Activated naive CD4-positive, alpha-beta T cell treated with anti-CD3 and anti-CD28 coated beads for 36 hours (primary cell): ENCODE results near the gene OTUD4. TPM values are rescaled to one million over a fixed set of nuclear protein-coding genes. Genes with fewer than 3 reads are reported as not detected.

Experiments used
- CTCF ChIA-PET: fragments of 350-600 bp; sonication (Branson Sonifier 250); formaldehyde crosslinking; loops from one replicate; lab custom pipeline; 2021; ENCODE audit warnings: antibody characterized with exemption; lab: Charles Lee
- DNase-seq: peaks from one replicate; pipeline ENCODE4 v3.0.0-alpha.2; 2020
- H3K27ac Mint-ChIP-seq: one replicate; pipeline ENCODE4 v1.8.0; 2021; ENCODE audit warnings: mild to moderate bottlenecking, mixed read lengths
- H3K27me3 Mint-ChIP-seq: one replicate; pipeline ENCODE4 v1.8.0; 2021; ENCODE audit warnings: low read depth, mixed read lengths
- H3K36me3 Mint-ChIP-seq: one replicate; pipeline ENCODE4 v1.8.0; 2021; ENCODE audit warnings: low read depth, mixed read lengths
- H3K4me1 Mint-ChIP-seq: one replicate; pipeline ENCODE4 v1.8.0; 2021; ENCODE audit warnings: low read depth, mixed read lengths
- H3K4me3 Mint-ChIP-seq: one replicate; pipeline ENCODE4 v1.8.0; 2021; ENCODE audit warnings: mild to moderate bottlenecking, moderate library complexity, mixed read lengths
- H3K9me3 Mint-ChIP-seq: one replicate; pipeline ENCODE4 v1.8.0; 2021; ENCODE audit warnings: mixed read lengths
- intact Hi-C: fragments of 100-400 bp; cut with micrococcal nuclease; formaldehyde crosslinking; loops from one replicate; pipeline ENCODE4 v1.15.1; 2023
- total RNA-seq, 2 experiments: library from RNA; stranded (reverse); gene quantifications; one replicate each; pipeline ENCODE4 v1.2.3, GENCODE V29; 2021

The OTUD4 gene
- total RNA-seq, 2 experiments from 2014 or later = 35.9 to 37.1 TPM

GRCh38 chr4:145102619-145103018 is 77.8 kb downstream of the OTUD4 start:
- Mint-ChIP-seq H3K36me3 (peaks cover 27% of the 10 kb centered on the region), H3K4me3 (no peak overlapping the region), H3K9me3 (no peaks in the 10 kb centered on the region), H3K27ac (no peak overlapping the region), H3K27me3 (no peaks in the 10 kb centered on the region), H3K4me1 (peaks cover 18% of the 10 kb centered on the region)
- CTCF ChIA-PET = no interaction called here
- intact Hi-C loops = no loop called here
- no peak for DNase-seq

- no peak overlapping the region for H3K27ac Mint-ChIP-seq
- no peak for DNase-seq
- H3K4me3 Mint-ChIP-seq = no peak overlapping the region
- CTCF ChIA-PET = interaction anchor here (0.9 kb wide), 1 partner anchor 40 kb away, joined by 3 read pairs; no protein-coding TSS in a partner anchor
- H3K36me3 Mint-ChIP-seq = peaks cover 19% of the 10 kb centered on the region
- H3K4me1 Mint-ChIP-seq = peaks cover 20% of the 10 kb centered on the region
- intact Hi-C loops = no loop called here
- H3K27me3 Mint-ChIP-seq = no peaks in the 10 kb centered on the region
- H3K9me3 Mint-ChIP-seq = no peaks in the 10 kb centered on the region
Measured at GRCh38 chr4:145101091-145101490, 79.3 kb downstream of the OTUD4 start.

GRCh38 chr4:145099653-145100052 is 80.7 kb downstream of the OTUD4 start:
- Mint-ChIP-seq H3K36me3 (peaks cover 25% of the 10 kb centered on the region), H3K27ac (peak overlapping the region; percentile 70), H3K4me3 (peak overlapping the region; percentile 92), H3K27me3 (no peaks in the 10 kb centered on the region), H3K9me3 (no peaks in the 10 kb centered on the region), H3K4me1 (peaks cover 24% of the 10 kb centered on the region)
- intact Hi-C loops = loop anchor here (2.0 to 5.0 kb wide), 4 partner anchors 209 to 1917 kb away; partner anchors contain the start of genes HHIP, SMAD1 and USP38
- DNase-seq = no peak
- CTCF ChIA-PET = interaction anchor here (1.6 to 2.2 kb wide), 2 partner anchors 45 to 518 kb away, joined by 6 read pairs; no protein-coding TSS in a partner anchor

GRCh38 chr4:145098675-145099037 is 81.7 kb downstream of the OTUD4 start:
- intact Hi-C loops = loop anchor here (1.0 to 5.0 kb wide), 12 partner anchors 28 to 1916 kb away; partner anchors contain the start of genes HHIP, MMAA, OTUD4 and SMAD1
- CTCF ChIA-PET = interaction anchor here (2.2 kb wide), 1 partner anchor 519 kb away, joined by 6 read pairs; no protein-coding TSS in a partner anchor
- peak; percentile 61 for DNase-seq
- peaks cover 31% of the 10 kb centered on the region for H3K36me3 Mint-ChIP-seq
- H3K4me1 Mint-ChIP-seq = peaks cover 20% of the 10 kb centered on the region
- H3K27me3 Mint-ChIP-seq = no peaks in the 10 kb centered on the region
- peak overlapping the region; percentile 97 for H3K27ac Mint-ChIP-seq
- peaks cover 3% of the 10 kb centered on the region for H3K9me3 Mint-ChIP-seq
- H3K4me3 Mint-ChIP-seq = peak overlapping the region; percentile 92

- no peaks in the 10 kb centered on the region for H3K27me3 Mint-ChIP-seq
- peaks cover 37% of the 10 kb centered on the region for H3K36me3 Mint-ChIP-seq
- H3K9me3 Mint-ChIP-seq = peaks cover 8% of the 10 kb centered on the region
- CTCF ChIA-PET = interaction anchor here (2.2 kb wide), 1 partner anchor 520 kb away, joined by 6 read pairs; no protein-coding TSS in a partner anchor
- H3K4me3 Mint-ChIP-seq = peak within 1 kb of the TSS; percentile 92
- H3K27ac Mint-ChIP-seq = peak within 1 kb of the TSS; percentile 97
- intact Hi-C loops = loop anchor here (1.0 to 5.0 kb wide), 13 partner anchors 28 to 1916 kb away; partner anchors contain the start of genes HHIP, MMAA, OTUD4 and SMAD1
- peak; percentile 97 for DNase-seq
- peaks cover 23% of the 10 kb centered on the region for H3K4me1 Mint-ChIP-seq
Measured at GRCh38 chr4:145097821-145098674, 82.3 kb downstream of the OTUD4 start, which contains the start of the genes ABCE1 and ANAPC10. TSS of gene ABCE1 (plus strand) at chr4:145098311. CDS start at chr4:145104413, 6,102 bp downstream. TSS of gene ANAPC10 (minus strand) at chr4:145098196. CDS start at chr4:145096099, 2,097 bp downstream.

GRCh38 chr4:145097331-145097820 is 83.0 kb downstream of the OTUD4 start:
- no peak for DNase-seq
- intact Hi-C loops = loop anchor here (2.0 to 5.0 kb wide), 3 partner anchors 203 to 1915 kb away; partner anchors contain the start of genes SMAD1 and USP38
- CTCF ChIA-PET = no interaction called here
- peaks cover 44% of the 10 kb centered on the region for H3K36me3 Mint-ChIP-seq
- peaks cover 25% of the 10 kb centered on the region for H3K4me1 Mint-ChIP-seq
- H3K9me3 Mint-ChIP-seq = peaks cover 8% of the 10 kb centered on the region
- H3K27ac Mint-ChIP-seq = peak overlapping the region; percentile 97
- no peaks in the 10 kb centered on the region for H3K27me3 Mint-ChIP-seq
- peak overlapping the region; percentile 92 for H3K4me3 Mint-ChIP-seq

- intact Hi-C loops = no loop called here
- Mint-ChIP-seq H3K36me3 (peaks cover 45% of the 10 kb centered on the region), H3K27ac (no peak overlapping the region), H3K9me3 (peaks cover 8% of the 10 kb centered on the region), H3K4me1 (peaks cover 26% of the 10 kb centered on the region), H3K27me3 (no peaks in the 10 kb centered on the region), H3K4me3 (no peak overlapping the region)
- CTCF ChIA-PET = no interaction called here
- DNase-seq = no peak
Measured at GRCh38 chr4:145093638-145094037, 86.8 kb downstream of the OTUD4 start.

GRCh38 chr4:145090380-145090779 is 90.0 kb downstream of the OTUD4 start:
- DNase-seq = no peak
- CTCF ChIA-PET = no interaction called here
- no peaks in the 10 kb centered on the region for H3K27me3 Mint-ChIP-seq
- peaks cover 55% of the 10 kb centered on the region for H3K36me3 Mint-ChIP-seq
- intact Hi-C loops = no loop called here
- peaks cover 8% of the 10 kb centered on the region for H3K9me3 Mint-ChIP-seq
- no peak overlapping the region for H3K27ac Mint-ChIP-seq
- peaks cover 19% of the 10 kb centered on the region for H3K4me1 Mint-ChIP-seq
- no peak overlapping the region for H3K4me3 Mint-ChIP-seq

- Mint-ChIP-seq H3K4me3 (no peak overlapping the region), H3K27ac (no peak overlapping the region), H3K27me3 (no peaks in the 10 kb centered on the region), H3K36me3 (peaks cover 30% of the 10 kb centered on the region), H3K4me1 (peaks cover 13% of the 10 kb centered on the region), H3K9me3 (no peaks in the 10 kb centered on the region)
- peak; percentile 12 for DNase-seq
- CTCF ChIA-PET = interaction anchor here (0.6 to 1.0 kb wide), 3 partner anchors 9 to 907 kb away, joined by 3 to 5 read pairs (median 4); no protein-coding TSS in a partner anchor
- intact Hi-C loops = no loop called here
Measured at GRCh38 chr4:145083891-145084605, 96.3 kb downstream of the OTUD4 start.
